ENCODE results near the gene POLD4. TPM values are rescaled to one million over a fixed set of nuclear protein-coding genes. Genes with fewer than 3 reads are reported as not detected.
A peak's percentile ranks its signal among the peaks of the same experiment; 100 is the strongest.

Gene POLD4
- total and polyA plus RNA-seq, 7 donors, result 31.8 to 89.8 (median 72.6) TPM

DNA sequence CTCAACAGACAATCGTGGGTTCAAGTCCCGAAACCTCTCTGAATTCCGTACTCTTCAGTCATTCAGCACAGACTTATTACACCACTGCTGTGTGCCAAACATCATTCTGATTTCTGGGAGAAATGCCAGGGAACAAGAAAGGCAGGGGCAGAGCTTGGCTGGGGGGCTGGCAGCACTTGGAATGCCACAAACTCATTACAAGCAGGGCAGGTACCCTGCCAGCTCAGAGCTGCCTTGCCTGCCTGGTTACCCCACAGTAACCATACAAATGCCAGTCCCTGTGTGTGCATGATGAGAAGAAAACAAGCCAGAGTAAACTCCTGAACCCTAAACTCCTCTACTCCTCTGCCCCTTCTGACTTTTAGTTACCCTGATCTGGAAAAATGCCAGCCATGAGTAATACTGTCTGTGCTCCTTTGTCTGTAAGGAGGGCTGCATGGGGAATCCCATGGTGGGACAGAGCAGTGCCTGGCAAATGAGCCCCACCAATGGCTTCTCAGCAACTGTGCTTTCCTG is 31.6 kb upstream of the POLD4 start:
- TF ChIP-seq, protein P1, sequence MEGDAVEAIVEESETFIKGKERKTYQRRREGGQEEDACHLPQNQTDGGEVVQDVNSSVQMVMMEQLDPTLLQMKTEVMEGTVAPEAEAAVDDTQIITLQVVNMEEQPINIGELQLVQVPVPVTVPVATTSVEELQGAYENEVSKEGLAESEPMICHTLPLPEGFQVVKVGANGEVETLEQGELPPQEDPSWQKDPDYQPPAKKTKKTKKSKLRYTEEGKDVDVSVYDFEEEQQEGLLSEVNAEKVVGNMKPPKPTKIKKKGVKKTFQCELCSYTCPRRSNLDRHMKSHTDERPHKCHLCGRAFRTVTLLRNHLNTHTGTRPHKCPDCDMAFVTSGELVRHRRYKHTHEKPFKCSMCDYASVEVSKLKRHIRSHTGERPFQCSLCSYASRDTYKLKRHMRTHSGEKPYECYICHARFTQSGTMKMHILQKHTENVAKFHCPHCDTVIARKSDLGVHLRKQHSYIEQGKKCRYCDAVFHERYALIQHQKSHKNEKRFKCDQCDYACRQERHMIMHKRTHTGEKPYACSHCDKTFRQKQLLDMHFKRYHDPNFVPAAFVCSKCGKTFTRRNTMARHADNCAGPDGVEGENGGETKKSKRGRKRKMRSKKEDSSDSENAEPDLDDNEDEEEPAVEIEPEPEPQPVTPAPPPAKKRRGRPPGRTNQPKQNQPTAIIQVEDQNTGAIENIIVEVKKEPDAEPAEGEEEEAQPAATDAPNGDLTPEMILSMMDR (IDR thresholded peaks at IDR 0.05), result no peak
- no peaks in the 10 kb centered on the region for H3K27me3 ChIP-seq (ENCODE audit: insufficient read depth in 3 of 3, low read length in 2 of 3)
- H3K4me1 ChIP-seq, result no peaks in the 10 kb centered on the region
- DNase-seq, result no peak
- no peaks in the 10 kb centered on the region for H3K9me3 ChIP-seq
- intact Hi-C loops (cut with DNase I), result loop anchor here (5.0 to 10.0 kb wide), 2 partner anchors 120 to 123 kb away; partner anchors contain the start of gene GRK2 (in 1 of the 2)
- WGBS, 3 donors, result 30 to 46% (median 34%) methylated on average over 3 of the region's 3 CpGs
- no peak for ATAC-seq
- no peaks in the 10 kb centered on the region for H3K36me3 ChIP-seq (ENCODE audit: insufficient read depth in 1 of 2, low read depth in 1 of 2)
- H3K27ac ChIP-seq, result no peak overlapping the region
- no peak overlapping the region for H3K4me3 ChIP-seq

DNA sequence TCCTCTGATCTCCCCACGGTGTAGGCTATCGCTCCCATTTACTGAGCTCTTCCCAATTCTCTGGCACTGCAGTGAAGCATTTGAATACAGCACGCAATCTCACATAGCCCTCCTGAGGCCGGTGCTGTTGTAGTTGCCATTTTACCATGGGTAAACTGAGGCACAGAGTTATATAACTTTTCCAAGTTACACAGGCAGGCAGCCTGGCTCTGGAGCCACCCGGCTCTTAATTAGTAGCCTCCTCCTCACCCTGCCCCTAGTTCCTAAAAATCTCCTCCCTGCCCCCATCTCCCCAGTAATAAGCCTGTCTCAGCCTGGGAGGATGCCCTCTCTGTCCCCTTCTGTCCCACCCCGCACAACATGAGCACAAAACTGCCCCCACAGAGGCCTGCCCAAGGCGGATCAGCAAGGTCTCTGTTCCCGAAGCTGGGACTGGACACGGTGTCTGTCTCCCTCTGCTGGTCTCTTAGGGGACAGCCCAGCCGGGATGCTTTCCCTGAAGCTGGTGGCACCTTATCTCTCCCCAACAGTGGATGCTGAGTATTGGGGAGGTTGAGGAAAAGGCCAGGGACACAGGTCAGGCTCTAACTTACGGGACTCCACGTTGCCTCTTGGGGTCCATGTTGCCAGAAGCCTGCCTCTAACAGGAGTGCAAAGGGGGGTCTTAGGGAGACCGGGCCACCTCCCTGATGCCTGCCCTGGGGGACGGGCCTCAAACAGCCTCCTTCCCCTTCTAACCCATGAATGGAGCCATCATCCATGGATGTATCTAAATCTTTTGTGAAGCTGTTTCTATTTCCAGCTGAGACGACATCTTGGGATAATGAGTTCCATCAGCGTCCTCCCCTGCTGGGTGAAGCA is 29.2 kb upstream of the POLD4 start:
- ATAC-seq (peak; percentile 86 to 95 (median 91)), DNase-seq (peak; percentile 80 to 86)
- intact Hi-C loops (cut with DNase I), result loop anchor here (1.0 to 10.0 kb wide), 4 partner anchors 25 to 120 kb away; partner anchors contain the start of gene GRK2 (in 1 of the 2)
- Histone ChIP-seq H3K9me3 (no peaks in the 10 kb centered on the region), H3K27me3 (ENCODE audit: insufficient read depth in 3 of 3, low read length in 2 of 3) (no peaks in the 10 kb centered on the region), H3K36me3 (ENCODE audit: insufficient read depth in 1 of 2, low read depth in 1 of 2) (no peaks in the 10 kb centered on the region), H3K4me3 (no peak overlapping the region), H3K4me1 (no peaks in the 10 kb centered on the region), H3K27ac (no peak overlapping the region)
- 41 to 44% (median 41%) methylated on average over 16 of the region's 16 CpGs for WGBS, 3 donors
- TF ChIP-seq, protein P1 (IDR thresholded peaks at IDR 0.05), result peak; percentile 96

DNA sequence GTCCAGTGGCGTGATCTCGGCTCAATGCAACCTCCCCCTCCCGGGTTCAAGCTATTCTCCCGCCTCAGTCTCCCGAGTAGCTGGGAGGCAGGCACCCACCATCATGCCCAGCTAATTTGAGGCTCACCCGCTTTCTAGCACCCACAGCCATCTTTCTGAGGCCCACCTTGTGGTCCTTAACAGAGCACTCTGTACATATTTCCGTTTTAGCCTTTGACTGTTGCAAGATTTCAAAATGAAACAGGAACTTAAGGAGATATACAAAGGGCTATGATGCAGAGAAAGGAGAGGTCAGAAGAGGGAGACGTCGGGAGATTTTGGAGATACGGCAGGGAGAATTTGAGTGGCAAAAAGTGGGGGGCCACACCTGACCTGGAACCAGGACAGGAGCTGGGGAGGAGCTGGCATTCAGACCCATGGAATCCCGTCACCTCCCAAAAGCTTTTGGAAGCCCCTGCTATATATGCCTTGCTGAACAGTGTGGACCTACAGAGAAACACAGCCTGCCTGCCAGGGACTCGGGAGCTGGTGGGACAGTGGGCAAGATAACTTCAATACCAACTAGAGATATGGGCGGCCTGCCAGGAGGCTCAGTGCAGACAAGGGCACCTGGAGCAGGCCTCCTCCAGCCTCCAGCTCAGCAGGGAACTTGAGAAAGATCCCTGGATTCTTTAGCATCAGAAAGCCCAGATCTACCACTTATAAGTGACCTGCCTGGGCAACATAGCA is 28.1 kb upstream of the POLD4 start:
- no peaks in the 10 kb centered on the region for H3K9me3 ChIP-seq
- DNase-seq (no peak), ATAC-seq (no peak)
- intact Hi-C loops (cut with DNase I), result loop anchor here (5.0 to 10.0 kb wide), 2 partner anchors 117 to 119 kb away; partner anchors contain the start of gene GRK2 (in 1 of the 2)
- no peaks in the 10 kb centered on the region for H3K27me3 ChIP-seq (ENCODE audit: insufficient read depth in 3 of 3, low read length in 2 of 3)
- TF ChIP-seq, protein P1 (IDR thresholded peaks at IDR 0.05), result no peak
- H3K36me3 ChIP-seq (ENCODE audit: insufficient read depth in 1 of 2, low read depth in 1 of 2), result no peaks in the 10 kb centered on the region
- H3K27ac ChIP-seq, result no peak overlapping the region
- H3K4me3 ChIP-seq, result no peak overlapping the region
- WGBS, 3 donors, result 78 to 82% (median 82%) methylated on average over 13 of the region's 13 CpGs
- no peaks in the 10 kb centered on the region for H3K4me1 ChIP-seq

DNA sequence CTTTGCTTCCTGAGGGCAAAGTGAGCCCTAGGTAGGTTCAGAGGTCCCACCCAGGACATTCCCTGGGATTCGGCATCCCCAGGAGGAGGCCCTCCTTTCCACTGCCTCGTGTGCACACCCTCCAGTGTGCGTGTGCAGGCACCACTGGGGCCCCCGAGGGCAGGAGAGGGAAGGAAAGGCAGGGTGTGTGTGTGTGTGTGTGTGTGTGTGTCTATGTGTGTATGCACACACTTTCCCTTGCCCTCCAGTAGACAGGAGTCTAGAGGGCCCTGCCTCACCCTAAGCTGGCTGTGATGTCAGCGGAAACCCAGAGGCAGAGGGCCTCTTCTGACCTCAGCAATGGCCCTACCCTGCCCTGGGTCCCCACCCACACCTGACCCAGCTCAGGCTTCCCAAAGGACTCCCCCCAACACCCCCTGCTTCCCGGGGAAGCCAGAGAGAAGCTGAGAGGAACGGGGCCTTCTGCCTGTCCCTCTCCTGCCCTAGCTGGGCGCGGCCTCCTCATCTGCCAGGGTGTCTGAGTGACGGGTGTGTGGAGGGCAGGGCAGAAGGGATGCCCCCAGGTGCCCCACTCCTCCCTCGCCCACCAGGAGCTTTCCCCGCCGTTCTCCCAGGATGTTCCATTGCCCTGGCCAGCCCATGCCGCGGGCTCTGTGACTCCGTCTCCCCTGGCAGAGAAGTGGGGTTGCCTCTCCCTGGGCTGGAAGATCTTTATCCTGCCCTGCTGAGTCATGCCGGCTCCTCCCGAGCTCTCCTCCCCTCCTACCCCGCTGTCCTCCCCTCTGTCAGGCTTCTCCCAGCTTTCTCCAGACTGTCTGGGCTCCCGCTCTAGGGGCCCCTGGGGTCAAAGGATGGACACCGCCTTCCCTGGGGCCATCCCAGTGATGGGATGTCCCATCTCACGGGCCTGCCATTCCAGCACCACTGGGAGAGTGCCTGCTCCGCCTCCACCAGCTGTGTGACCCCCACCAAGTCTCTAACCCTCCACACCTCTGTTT is 26.0 kb upstream of the POLD4 start:
- WGBS, 3 donors, result 73 to 80% (median 78%) methylated on average over 22 to 23 of the region's 23 CpGs
- Histone ChIP-seq H3K36me3 (ENCODE audit: insufficient read depth in 1 of 2, low read depth in 1 of 2) (no peaks in the 10 kb centered on the region), H3K27ac (no peak overlapping the region), H3K9me3 (no peaks in the 10 kb centered on the region), H3K4me3 (no peak overlapping the region), H3K27me3 (ENCODE audit: insufficient read depth in 3 of 3, low read length in 2 of 3) (peaks cover 0 to 17% (median 5%) of the 10 kb centered on the region in 3 donors), H3K4me1 (peaks cover 3% of the 10 kb centered on the region)
- intact Hi-C loops (cut with DNase I), result loop anchor here (5.0 to 10.0 kb wide), 2 partner anchors 115 to 117 kb away; partner anchors contain the start of gene GRK2 (in 1 of the 2)
- TF ChIP-seq, protein P1 (IDR thresholded peaks at IDR 0.05), result no peak
- ATAC-seq (no peak), DNase-seq (no peak)
